ENCODE results near the gene PVALEF.

DNA sequence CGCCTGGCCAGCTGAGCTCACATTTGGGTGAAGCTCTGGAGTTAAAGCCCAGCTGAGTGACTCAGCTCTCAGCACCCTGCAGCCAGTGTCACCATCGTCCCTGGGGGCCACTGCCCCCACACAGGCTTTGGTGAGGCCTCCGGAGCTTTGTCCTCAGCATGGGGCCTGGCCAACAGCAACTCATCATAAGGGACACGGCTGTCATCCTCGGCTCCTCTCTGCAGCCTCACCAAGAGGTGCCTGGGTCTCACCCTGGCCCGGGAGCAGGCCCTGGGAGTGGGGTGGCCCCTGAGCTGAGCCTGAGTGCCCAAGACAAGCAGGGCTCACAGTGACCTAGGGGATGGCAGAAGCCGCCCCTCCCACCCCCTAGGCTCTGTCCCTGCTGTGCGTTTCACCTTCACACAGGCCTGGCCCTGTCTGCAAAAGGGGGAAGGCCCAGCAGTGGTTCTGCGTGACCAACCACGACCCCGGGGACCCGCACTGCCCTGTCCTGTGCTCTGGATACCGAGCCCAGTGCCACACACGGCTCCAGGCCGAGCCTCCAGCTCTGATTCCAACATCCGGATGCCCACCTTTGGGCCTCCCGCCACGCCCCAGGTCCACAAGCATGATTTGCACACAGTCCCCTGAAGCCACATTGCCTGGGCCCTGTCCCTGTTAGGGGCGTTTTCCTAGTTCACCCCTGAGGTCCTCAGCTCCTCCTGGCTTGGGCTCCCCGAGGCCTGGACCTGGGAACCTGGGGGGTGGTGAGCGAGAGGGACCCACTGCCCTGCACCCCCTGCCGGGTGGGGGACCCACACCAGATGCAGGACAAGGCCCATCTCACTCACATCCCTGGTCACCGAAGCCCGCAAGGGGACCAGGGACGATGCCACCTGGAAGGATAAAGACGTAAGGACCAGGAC lies 22.5 kb downstream of the PVALEF start:
- TF ChIP-seq, protein P1, sequence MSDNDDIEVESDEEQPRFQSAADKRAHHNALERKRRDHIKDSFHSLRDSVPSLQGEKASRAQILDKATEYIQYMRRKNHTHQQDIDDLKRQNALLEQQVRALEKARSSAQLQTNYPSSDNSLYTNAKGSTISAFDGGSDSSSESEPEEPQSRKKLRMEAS (IDR thresholded peaks at IDR 0.05) = no peak
- TF ChIP-seq SP1 (IDR thresholded peaks at IDR 0.05; ENCODE audit: low read depth, low read length) = no peak
- TF ChIP-seq, protein P2, sequence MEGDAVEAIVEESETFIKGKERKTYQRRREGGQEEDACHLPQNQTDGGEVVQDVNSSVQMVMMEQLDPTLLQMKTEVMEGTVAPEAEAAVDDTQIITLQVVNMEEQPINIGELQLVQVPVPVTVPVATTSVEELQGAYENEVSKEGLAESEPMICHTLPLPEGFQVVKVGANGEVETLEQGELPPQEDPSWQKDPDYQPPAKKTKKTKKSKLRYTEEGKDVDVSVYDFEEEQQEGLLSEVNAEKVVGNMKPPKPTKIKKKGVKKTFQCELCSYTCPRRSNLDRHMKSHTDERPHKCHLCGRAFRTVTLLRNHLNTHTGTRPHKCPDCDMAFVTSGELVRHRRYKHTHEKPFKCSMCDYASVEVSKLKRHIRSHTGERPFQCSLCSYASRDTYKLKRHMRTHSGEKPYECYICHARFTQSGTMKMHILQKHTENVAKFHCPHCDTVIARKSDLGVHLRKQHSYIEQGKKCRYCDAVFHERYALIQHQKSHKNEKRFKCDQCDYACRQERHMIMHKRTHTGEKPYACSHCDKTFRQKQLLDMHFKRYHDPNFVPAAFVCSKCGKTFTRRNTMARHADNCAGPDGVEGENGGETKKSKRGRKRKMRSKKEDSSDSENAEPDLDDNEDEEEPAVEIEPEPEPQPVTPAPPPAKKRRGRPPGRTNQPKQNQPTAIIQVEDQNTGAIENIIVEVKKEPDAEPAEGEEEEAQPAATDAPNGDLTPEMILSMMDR (IDR thresholded peaks at IDR 0.05; ENCODE audit: control extremely low read depth in 1 of 3, insufficient read depth in 1 of 3, low read depth in 1 of 3, low read length in 3 of 3) = no peak
- TF ChIP-seq ASH2L (IDR thresholded peaks at IDR 0.05; ENCODE audit: low read length) = no peak
